Fibroblast of lung (primary cell): Measurements from ENCODE around the gene ITPRID2. TPM values are rescaled to one million over a fixed set of nuclear protein-coding genes. Genes with fewer than 3 reads are reported as not detected.

Experiments used
- DNase-seq, 2 donors: peaks; one replicate each; pipeline versions ENCODE4 v3.0.0 to v3.0.0-alpha.2; 2010; ENCODE audit warnings: low read depth in 2 of 2
- H2AFZ ChIP-seq: 2 replicates; pipeline ENCODE4 v1.5.1; 2012; ENCODE audit warnings: low read length, control low read depth, inconsistent platforms
- H3K27ac ChIP-seq: 2 replicates; pipeline ENCODE4 v1.5.1; 2011; ENCODE audit warnings: low read length, control low read depth; ENCODE audit not compliant: insufficient read depth
- H3K27me3 ChIP-seq: 2 replicates; pipeline ENCODE4 v1.5.1; 2011; ENCODE audit warnings: mild to moderate bottlenecking, low read length; ENCODE audit not compliant: control insufficient read depth, insufficient read depth
- H3K36me3 ChIP-seq: 2 replicates; pipeline ENCODE4 v1.5.1; 2011; ENCODE audit warnings: low read length; ENCODE audit not compliant: control insufficient read depth, insufficient read depth
- H3K4me1 ChIP-seq: 2 replicates; pipeline ENCODE4 v1.5.1; 2011; ENCODE audit warnings: low read length; ENCODE audit not compliant: control insufficient read depth, insufficient read depth; ENCODE audit errors: extremely low read depth
- H3K4me2 ChIP-seq: 2 replicates; pipeline ENCODE4 v1.5.1; 2011; ENCODE audit warnings: low read length, control low read depth; ENCODE audit not compliant: insufficient read depth; ENCODE audit errors: extremely low read depth
- H3K4me3 ChIP-seq, 4 experiments: fragments of 200-600 bp in 1 of 4; sonication (generic) in 1 of 4; replicated peaks in 1 of 4; 2 replicates each; pipeline ENCODE4 v1.5.1; 2011 to 2016; ENCODE audit warnings: low read length in 4 of 4, low read depth in 3 of 4, mild to moderate bottlenecking in 3 of 4, control low read depth in 2 of 4, inconsistent platforms in 1 of 4, mixed read lengths in 1 of 4; ENCODE audit not compliant: insufficient read depth in 1 of 4; ENCODE audit errors: control extremely low read depth in 1 of 4
- H3K79me2 ChIP-seq: 2 replicates; pipeline ENCODE4 v1.5.1; 2012; ENCODE audit warnings: mild to moderate bottlenecking, low read length, inconsistent platforms; ENCODE audit not compliant: control insufficient read depth, insufficient read depth
- H3K9ac ChIP-seq: 2 replicates; pipeline ENCODE4 v1.5.1; 2011; ENCODE audit warnings: mild to moderate bottlenecking, low read length, control low read depth; ENCODE audit not compliant: insufficient read depth
- H3K9me3 ChIP-seq: 2 replicates; pipeline ENCODE4 v1.5.1; 2012; ENCODE audit warnings: low read depth, low read length; ENCODE audit not compliant: control insufficient read depth, insufficient read depth
- H4K20me1 ChIP-seq: 2 replicates; pipeline ENCODE4 v1.5.1; 2011; ENCODE audit warnings: low read length; ENCODE audit not compliant: control insufficient read depth, insufficient read depth; ENCODE audit errors: extremely low read depth
- CTCF ChIP-seq, 2 donors: IDR thresholded peaks in 1 of 2; conservative IDR thresholded peaks in 1 of 2; 1 replicate in 1 of 2; 2 replicates in 1 of 2; pipeline ENCODE4 v1.5.1; 2011 to 2012; ENCODE audit warnings: low read length in 2 of 2, control low read depth in 1 of 2, inconsistent platforms in 1 of 2, low read depth in 1 of 2, mild to moderate bottlenecking in 1 of 2
- EZH2 ChIP-seq: IDR thresholded peaks from 2 replicates; pipeline ENCODE4 v1.5.1; 2012; ENCODE audit warnings: low read length, control low read depth, mild to moderate bottlenecking; ENCODE audit errors: missing control alignments
- polyA plus RNA-seq, 2 donors: library from polyadenylated mRNA; depleted of rRNA in 1 of 2; stranded (reverse) in 1 of 2; unstranded in 1 of 2; fragments of >200 nt; gene quantifications; 2 replicates each; pipeline ENCODE4 v1.2.1, GENCODE V29; 2011 to 2012; ENCODE audit warnings: missing spikeins in 1 of 2
- total RNA-seq: library from RNA; depleted of rRNA; stranded (reverse); fragments of >200 nt; gene quantifications from 2 replicates; pipeline ENCODE4 v1.2.1, GENCODE V29; 2014

The ITPRID2 gene
- total and polyA plus RNA-seq, 2 donors (not counting 1 experiment from before 2014, with no cell fraction given) = 70.5 to 179 TPM

GRCh38 chr2:181972431-181973170, 81.1 kb downstream of the ITPRID2 start:
- Histone ChIP-seq H3K4me2 (no peak overlapping the region), H3K4me1 (no peaks in the 10 kb centered on the region), H3K27me3 (no peaks in the 10 kb centered on the region), H3K79me2 (no peaks in the 10 kb centered on the region), H3K9ac (no peak overlapping the region), H3K27ac (no peak overlapping the region), H2AFZ (no peak overlapping the region), H3K4me3 (no peak overlapping the region), H3K36me3 (no peaks in the 10 kb centered on the region), H3K9me3 (no peaks in the 10 kb centered on the region), H4K20me1 (no peaks in the 10 kb centered on the region)
- TF ChIP-seq EZH2 (no peak), CTCF (conservative IDR thresholded peaks at IDR 0.05 in 1 of 2, IDR thresholded peaks at IDR 0.05 in 1 of 2; ENCODE audit: low read depth in 1 of 2, low read length in 2 of 2) (no peak)
- peak; percentile 36 to 75 for DNase-seq

- Histone ChIP-seq H4K20me1 (no peaks in the 10 kb centered on the region), H3K4me3 (no peak overlapping the region), H3K9ac (no peak overlapping the region), H3K27ac (no peak overlapping the region), H3K27me3 (no peaks in the 10 kb centered on the region), H3K79me2 (no peaks in the 10 kb centered on the region), H3K4me1 (no peaks in the 10 kb centered on the region), H3K4me2 (no peak overlapping the region), H3K36me3 (no peaks in the 10 kb centered on the region), H2AFZ (no peak overlapping the region), H3K9me3 (no peaks in the 10 kb centered on the region)
- TF ChIP-seq EZH2 (no peak), CTCF (conservative IDR thresholded peaks at IDR 0.05 in 1 of 2, IDR thresholded peaks at IDR 0.05 in 1 of 2; ENCODE audit: low read depth in 1 of 2, low read length in 2 of 2) (no peak)
- DNase-seq = peak in 1 of 2 donors; percentile 78
Observed at GRCh38 chr2:181973171-181973783, 81.7 kb downstream of the ITPRID2 start.

GRCh38 chr2:181977661-181978350, 86.3 kb downstream of the ITPRID2 start:
- H3K4me2 ChIP-seq = no peak overlapping the region
- no peaks in the 10 kb centered on the region for H3K27me3 ChIP-seq
- no peak overlapping the region for H3K27ac ChIP-seq
- no peak for TF ChIP-seq EZH2
- no peak for TF ChIP-seq CTCF (conservative IDR thresholded peaks at IDR 0.05 in 1 of 2, IDR thresholded peaks at IDR 0.05 in 1 of 2; ENCODE audit: low read depth in 1 of 2, low read length in 2 of 2)
- no peaks in the 10 kb centered on the region for H3K9me3 ChIP-seq
- no peaks in the 10 kb centered on the region for H4K20me1 ChIP-seq
- no peak overlapping the region for H3K9ac ChIP-seq
- no peak overlapping the region for H2AFZ ChIP-seq
- DNase-seq = peak in 1 of 2 donors; percentile 43
- no peaks in the 10 kb centered on the region for H3K36me3 ChIP-seq
- no peak overlapping the region for H3K4me3 ChIP-seq
- no peaks in the 10 kb centered on the region for H3K79me2 ChIP-seq
- H3K4me1 ChIP-seq = no peaks in the 10 kb centered on the region
